HFF-Myc (cell line): ENCODE data around the gene SYNJ2.

ENCODE experiments used
- DNase-seq: peaks from one replicate; pipeline ENCODE4 v3.0.0-alpha.2; 2011; ENCODE audit warnings: low read depth; ENCODE audit errors: extremely low read depth
- H3K4me3 ChIP-seq: replicated peaks from 2 replicates; pipeline ENCODE4 v1.5.1; 2011; ENCODE audit warnings: low read depth, mild to moderate bottlenecking, control low read depth, low read length
- CTCF ChIP-seq: IDR thresholded peaks from 2 replicates; pipeline ENCODE4 v1.5.1; 2012; ENCODE audit warnings: mild to moderate bottlenecking, low read depth, low read length, control low read depth; ENCODE audit errors: missing control alignments

Gene SYNJ2

GRCh38 chr6:158080849-158081656 is 99.4 kb downstream of the SYNJ2 start:
- no peak for TF ChIP-seq CTCF
- no peak overlapping the region for H3K4me3 ChIP-seq
- no peak for DNase-seq

GRCh38 chr6:158081657-158081935 is 99.9 kb downstream of the SYNJ2 start:
- no peak for TF ChIP-seq CTCF

GRCh38 chr6:158083455-158084325 is 102.0 kb downstream of the SYNJ2 start:
- H3K4me3 ChIP-seq = no peak overlapping the region
- no peak for TF ChIP-seq CTCF
- DNase-seq = no peak

More at GRCh38 chr6:158081657-158081935, 99.9 kb downstream of the SYNJ2 start:
- no peak for DNase-seq
- no peak overlapping the region for H3K4me3 ChIP-seq

- no peak for TF ChIP-seq CTCF
- no peak overlapping the region for H3K4me3 ChIP-seq
- no peak for DNase-seq
Observed at GRCh38 chr6:158085261-158086053, 103.8 kb downstream of the SYNJ2 start.

- no peak overlapping the region for H3K4me3 ChIP-seq
- TF ChIP-seq CTCF = no peak
Observed at GRCh38 chr6:158086054-158086503, 104.4 kb downstream of the SYNJ2 start.

GRCh38 chr6:158086504-158087223 is 105.0 kb downstream of the SYNJ2 start:
- DNase-seq = peak; percentile 44
- TF ChIP-seq CTCF = no peak
- no peak overlapping the region for H3K4me3 ChIP-seq

More at GRCh38 chr6:158086054-158086503, 104.4 kb downstream of the SYNJ2 start:
- no peak for DNase-seq
